HG02798 (cell line): ENCODE results near the gene WSB2.
A peak's percentile ranks its signal among the peaks of the same experiment; 100 is the strongest.
"Not testable (repeated sequence)": the region's sequence is repeated elsewhere in the genome, so short reads cannot be mapped to it uniquely, and the experiment has no call there.

Source experiments
- ATAC-seq: cut with Tn5 transposase; IDR thresholded peaks from one replicate; pipeline ENCODE4 v1.9.1; 2021; ENCODE audit warnings: mild to moderate bottlenecking; ENCODE audit not compliant: unreplicated experiment, poor library complexity

WSB2 gene

DNA sequence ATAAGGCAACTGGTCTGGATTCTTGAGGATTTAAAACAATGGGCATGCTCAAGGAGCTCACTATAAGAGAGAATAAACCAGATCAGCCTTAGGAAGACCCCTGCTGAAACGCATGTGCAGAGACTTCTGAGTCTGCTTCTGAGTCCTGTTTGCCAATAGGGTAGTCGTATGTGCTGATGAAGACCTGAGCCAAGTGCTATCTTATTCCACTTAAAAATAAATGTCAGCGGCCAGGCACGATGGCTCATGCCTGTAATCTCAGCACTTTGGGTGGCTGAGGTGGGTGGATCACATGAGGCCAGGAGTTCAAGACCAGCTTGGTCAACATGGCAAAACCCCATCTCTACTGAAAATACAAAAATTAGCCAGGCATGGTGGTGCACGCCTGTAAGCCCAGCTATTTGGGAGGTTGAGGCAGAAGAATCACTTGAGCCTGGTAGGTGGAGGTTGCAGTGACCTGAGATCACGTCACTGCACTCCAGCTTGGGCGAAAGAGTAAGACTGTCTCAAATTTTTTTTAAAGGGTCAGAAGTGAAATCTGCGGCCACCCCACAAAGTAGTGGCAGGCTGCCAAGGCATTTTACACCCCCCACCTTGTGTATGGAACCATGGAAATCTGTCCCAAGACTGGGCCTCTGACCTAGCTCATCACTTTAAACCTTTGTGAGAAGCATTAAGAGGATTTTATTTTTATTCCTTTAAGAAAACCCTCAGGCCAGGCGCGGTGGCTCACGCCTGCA lies 24.1 kb downstream of the WSB2 start:
- no peak for ATAC-seq

DNA sequence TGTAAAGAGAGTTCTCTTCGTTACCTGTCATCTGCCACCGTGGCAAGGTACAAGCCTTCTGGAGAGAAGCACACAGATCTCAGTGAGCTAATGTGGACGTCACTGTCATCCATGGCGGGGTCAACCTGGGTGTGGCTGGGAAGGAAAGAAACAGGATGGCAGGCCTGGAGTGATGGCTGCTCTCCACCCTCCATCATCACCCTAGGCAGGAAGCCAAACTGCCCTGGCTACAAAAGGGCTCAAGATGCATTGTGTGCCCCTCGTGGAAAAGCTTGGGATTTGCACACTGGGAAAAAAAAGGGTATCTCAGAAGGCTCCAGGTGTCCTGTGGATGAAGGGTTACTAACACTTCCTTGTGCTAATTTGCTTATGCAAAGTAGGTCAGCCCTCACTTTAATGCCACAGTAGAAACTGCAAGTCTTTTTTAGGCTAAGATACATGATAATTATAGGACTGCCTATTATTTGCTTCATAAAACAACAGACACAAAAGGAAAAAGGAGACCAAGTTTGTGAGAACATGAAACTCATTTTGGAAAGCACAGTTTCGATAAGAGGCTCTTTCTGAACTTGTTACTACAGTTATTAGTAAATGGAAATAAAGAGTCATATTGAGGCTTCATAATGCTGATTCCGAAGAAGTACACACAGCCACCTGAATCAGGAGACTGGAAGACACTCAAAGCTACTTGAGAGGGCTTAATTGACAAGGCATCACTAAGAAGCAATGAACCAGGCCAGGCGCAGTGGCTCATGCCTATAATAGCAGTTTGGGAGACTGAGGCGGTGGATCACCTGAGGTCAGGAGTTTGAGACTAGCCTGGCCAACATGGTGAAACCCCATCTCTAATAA lies 25.6 kb downstream of the WSB2 start:
- ATAC-seq, result peak; percentile 84

GRCh38 chr12:118034429-118035189 lies 26.4 kb downstream of the WSB2 start:
- ATAC-seq, result no peak

DNA sequence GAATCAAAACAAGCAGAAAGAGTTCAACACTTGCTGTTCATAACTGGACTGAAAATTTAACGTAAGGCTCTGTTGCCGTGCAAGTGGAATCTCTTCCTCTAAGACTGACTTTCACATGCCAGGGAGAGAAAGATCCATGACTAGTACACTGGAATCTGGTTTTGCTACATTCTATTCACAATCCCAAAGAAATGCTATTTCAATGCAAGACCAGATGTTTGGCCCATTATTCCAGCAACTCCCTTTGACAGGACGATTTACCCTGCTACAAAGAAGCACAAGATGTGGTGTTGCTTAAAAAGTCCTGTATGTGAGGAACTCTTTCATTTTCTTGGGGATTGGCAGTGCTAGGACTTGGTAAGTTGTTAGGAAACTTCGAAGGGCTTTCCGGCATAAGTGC lies 27.1 kb downstream of the WSB2 start:
- no peak for ATAC-seq

GRCh38 chr12:118033323-118033722 lies 27.7 kb downstream of the WSB2 start:
- ATAC-seq, result no peak

- no peak for ATAC-seq
Measured at GRCh38 chr12:118032188-118032587, 28.8 kb downstream of the WSB2 start.

DNA sequence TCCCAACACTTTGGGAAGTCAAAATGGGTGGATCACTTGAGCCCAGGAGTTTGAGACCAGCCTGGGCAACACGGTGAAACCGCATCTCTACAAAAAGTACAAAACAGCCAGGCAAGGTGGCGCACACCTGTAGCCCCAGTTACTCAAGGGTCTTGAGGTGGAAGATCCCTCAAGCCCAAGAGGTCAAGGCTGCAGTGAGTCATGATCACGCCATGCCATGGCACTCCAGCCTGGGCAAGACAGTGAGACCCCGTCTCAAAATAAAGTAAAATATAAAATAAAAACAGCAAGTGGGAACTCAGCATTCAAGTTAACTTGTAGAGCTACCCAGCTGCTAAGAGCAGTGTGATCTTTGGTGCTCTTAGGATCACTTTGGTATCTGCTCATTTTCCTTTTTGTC lies 31.8 kb downstream of the WSB2 start:
- ATAC-seq, result no peak

- ATAC-seq, result no peak
Measured at GRCh38 chr12:118025168-118025567, 35.8 kb downstream of the WSB2 start.

DNA sequence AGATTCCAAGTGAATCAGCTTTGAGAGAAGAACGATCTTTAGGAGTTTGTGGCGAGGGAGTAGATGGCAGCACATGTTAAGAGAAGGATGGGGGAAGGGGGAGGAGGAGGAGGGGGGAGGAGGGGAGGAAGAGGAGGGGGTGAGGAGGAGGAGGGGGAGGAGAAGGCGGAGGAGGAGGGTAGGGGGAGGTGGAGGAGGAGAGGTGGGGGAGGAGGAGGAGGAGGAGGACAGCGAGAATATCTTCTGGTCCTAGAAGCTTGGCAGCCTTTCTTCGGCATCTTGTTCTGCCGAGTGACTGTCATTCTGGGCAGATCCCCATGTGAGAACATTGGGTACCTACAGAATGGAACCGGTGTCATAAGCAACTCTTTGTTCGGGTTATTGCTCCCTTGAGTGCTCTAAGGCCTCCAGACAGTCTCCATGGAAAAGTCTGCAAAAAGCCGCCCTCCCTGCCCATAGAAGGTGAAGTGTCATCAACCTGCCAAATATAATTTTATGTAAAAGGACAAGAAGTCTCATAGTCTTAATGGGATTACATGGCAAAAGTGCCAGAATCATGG lies 37.6 kb downstream of the WSB2 start:
- ATAC-seq, result no peak

DNA sequence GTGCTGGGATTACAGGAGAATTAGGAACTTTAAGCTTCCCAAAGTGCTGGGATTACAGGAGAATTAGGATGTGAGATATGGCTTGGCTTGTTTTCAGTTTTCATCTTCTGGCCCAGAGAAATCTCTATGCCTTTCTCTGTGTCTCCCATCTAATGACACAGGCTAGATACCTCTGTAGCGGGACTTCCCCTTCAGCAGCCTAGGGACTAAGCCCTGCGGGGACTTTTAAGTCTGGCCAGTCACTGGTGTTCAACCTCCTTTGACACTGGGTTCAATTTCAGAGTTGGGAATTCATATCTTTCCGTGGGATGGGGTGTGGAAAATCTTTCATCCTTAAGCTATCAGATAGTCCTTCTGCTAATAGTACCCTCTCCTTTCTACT lies 38.3 kb downstream of the WSB2 start:
- ATAC-seq, result no peak

DNA sequence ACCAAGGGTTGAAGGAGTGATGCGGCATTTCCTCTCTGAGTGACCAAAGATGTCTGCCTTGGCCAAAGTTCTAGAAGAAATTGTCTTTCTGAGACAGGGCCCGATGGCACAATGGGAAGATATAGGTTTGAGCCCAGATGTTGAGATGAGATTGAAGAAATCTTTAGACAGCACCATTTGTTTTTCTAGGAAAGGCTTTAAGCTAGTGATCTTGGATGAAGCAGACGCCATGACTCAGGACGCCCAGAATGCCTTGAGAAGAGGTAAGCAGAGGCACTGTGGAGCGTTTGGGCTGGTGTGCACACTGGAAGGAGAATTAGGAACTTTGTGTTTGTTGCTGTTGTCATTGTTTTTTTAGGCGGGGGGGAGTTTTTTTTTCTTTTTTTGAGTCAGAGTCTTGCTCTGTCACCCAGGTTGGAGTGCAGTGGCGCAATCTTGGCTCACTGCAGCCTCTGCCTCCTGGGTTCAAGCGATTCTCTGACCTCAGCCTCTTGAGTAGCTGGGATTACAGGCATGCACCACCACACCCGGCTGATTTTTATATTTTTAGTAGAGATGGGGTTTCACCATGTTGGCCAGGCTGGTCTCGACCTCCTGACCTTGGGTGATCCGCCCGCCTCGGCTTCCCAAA lies 38.8 kb downstream of the WSB2 start:
- not testable (repeated sequence) for ATAC-seq

- ATAC-seq, result no peak
Measured at GRCh38 chr12:118020036-118020435, 40.9 kb downstream of the WSB2 start.

GRCh38 chr12:118017926-118018325 lies 43.1 kb downstream of the WSB2 start:
- no peak for ATAC-seq

GRCh38 chr12:118016424-118017264 lies 44.3 kb downstream of the WSB2 start, which contains the start of gene RFC5:
RFC5 (plus strand) TSS chr12:118016703; CDS start chr12:118016828, 125 bp downstream.
- peak; percentile 99 for ATAC-seq

DNA sequence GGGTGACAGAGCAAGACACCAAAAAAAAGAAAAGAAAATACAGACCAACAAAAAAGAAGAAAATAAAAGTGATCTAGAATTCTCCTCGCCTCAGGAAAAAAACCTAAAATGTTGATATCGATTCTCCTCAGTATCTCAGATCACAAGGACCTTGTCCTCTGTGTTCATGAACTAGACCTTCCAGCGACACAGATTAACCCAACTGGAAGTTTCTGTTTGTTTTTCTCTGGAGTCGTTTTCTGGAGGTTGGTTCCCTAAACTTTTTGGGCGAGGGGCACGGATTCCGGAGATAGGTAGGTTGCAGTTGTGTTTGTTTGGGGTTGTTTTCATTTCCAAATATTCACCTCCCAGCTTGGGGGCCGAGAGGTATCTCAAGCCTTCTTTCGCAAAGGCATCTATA lies 45.0 kb downstream of the WSB2 start:
- no peak for ATAC-seq

DNA sequence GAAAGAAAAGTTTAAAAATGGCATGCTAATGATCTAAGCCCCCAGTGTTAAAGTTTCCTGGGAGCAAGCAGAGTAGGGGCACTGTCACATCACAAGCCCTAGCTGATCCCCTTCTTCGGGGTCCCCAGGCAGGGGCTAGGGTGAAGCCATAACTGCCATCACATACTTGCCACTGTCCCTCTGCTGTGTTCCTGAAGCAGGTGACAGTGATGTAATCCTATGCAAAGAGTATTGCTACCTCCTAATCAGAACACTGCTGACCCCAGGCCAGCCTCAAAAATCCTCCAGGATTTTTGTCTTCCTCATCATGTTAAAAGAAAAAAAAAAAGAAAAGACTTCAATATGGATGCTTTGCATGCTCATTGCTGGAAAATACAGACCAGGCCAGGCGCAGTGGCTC lies 45.7 kb downstream of the WSB2 start:
- ATAC-seq, result no peak

GRCh38 chr12:118013283-118013682 lies 47.7 kb downstream of the WSB2 start:
- no peak for ATAC-seq

- ATAC-seq, result no peak
Measured at GRCh38 chr12:118011961-118012360, 49.0 kb downstream of the WSB2 start.

- no peak for ATAC-seq
Measured at GRCh38 chr12:118011377-118011776, 49.6 kb downstream of the WSB2 start.
